CD4-positive, alpha-beta T cell treated with Interleukin-12 subunit alpha and Interleukin-12 subunit beta, for 1 hour (primary cell): ENCODE measurements around the gene PPAT.

ENCODE experiments used
- DNase-seq: peaks from one replicate; pipeline ENCODE4 v3.0.0-alpha.2; 2020

The PPAT gene

DNA sequence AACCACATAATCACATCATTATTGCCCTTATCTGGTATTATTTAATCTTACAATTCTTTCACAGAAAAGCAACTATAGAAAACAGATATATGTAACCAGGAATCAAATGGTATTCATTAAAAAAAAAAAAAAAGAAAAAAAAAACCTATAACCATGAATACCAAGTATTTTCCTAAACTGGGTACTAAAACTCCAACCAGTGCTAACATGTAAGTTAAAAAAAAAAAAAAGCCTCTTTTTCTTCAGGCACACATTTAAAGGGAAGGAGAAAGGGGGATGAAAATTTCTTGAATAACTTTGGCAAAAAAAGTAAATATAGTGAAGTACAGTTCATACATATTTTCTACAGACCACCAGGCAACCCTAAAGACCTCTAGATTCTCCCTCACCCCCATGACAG lies 2.1 kb downstream of the PPAT start:
- no peak for DNase-seq

DNA sequence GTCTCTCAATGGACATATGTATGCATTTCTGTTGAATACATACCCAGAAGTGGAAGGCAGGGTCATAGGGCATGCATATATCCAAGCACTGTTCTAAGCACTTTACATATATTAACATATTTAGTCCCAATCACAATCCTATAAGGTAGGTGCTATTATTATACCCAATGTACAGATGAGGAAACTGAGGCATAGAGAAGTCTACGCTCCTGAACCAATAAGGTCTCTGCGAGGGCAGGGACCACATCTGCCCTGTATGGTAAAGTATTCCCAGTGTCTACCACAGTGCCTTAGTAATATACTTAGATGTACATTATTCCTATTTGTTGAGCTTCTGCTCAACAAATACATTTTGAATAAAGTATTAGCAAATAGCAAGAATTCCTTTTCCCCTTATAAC lies 5.2 kb downstream of the PPAT start:
- DNase-seq: no peak

DNA sequence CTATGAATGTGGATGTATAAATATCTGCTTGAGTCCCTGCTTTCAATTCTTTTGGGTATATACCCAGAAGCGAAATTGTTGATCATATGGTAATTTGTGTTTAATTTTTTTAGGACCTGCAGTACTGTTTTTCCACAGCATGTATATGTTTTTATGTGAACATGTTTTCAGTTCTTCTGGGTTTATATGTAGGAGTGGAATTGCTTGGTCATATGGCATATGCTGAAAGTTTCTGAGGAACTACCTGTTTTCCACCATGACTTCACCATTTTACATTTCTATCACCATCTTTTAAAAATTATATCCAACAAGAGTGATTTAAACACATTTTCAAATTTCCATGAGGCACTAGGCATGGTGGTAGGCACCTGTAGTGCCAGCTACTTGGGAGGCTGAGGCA lies 8.2 kb downstream of the PPAT start:
- DNase-seq: no peak

- no peak for DNase-seq
Observed at GRCh38 chr4:56426273-56426672, 9.1 kb downstream of the PPAT start.

DNA sequence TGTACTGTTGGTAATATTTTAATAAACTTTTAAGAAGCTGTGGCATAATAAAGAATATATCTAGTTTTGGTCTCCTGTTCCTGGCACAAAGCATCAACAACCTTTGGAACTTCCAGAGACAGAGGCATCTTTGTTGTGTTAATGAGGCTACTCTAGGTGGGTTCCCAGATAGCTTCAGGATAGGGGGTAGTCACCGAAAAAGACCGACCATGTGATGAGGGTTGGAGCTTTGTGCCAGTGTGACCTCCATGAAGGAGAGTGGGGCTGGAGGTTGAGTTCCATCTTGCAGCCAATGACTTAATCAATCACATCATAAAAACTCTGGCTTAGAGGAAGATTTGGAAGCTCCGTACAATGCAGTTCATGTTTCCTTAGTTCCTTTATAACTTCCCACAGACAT lies 9.9 kb downstream of the PPAT start:
- DNase-seq: no peak

GRCh38 chr4:56424697-56425514 lies 10.5 kb downstream of the PPAT start:
- DNase-seq: peak; percentile 59

DNA sequence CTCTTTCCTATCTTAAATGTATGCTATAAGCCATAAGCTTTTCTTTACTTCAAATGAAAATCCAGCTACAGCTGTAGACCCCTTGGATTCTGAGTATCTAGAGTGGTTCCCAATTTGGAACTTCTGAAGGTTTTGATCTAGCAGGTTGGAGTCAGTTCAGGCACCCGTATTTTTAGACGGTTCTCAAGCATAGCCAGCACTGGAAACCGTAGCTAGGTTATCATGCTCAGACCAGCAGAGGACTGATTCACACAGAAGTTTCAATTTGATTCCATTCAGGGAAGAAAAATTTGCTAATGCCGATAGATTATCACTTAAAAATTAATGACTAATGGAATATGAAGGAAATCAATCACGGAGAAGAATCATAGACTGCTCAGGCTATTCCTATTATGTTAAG lies 11.2 kb downstream of the PPAT start:
- no peak for DNase-seq

GRCh38 chr4:56417396-56417795 lies 18.0 kb downstream of the PPAT start:
- DNase-seq: no peak

- DNase-seq: no peak
Observed at GRCh38 chr4:56416349-56416748, 19.1 kb downstream of the PPAT start.

GRCh38 chr4:56414135-56414670 lies 21.2 kb downstream of the PPAT start:
- no peak for DNase-seq

- DNase-seq: no peak
Observed at GRCh38 chr4:56410247-56411062, 25.0 kb downstream of the PPAT start.

- no peak for DNase-seq
Observed at GRCh38 chr4:56409511-56410090, 25.8 kb downstream of the PPAT start.

DNA sequence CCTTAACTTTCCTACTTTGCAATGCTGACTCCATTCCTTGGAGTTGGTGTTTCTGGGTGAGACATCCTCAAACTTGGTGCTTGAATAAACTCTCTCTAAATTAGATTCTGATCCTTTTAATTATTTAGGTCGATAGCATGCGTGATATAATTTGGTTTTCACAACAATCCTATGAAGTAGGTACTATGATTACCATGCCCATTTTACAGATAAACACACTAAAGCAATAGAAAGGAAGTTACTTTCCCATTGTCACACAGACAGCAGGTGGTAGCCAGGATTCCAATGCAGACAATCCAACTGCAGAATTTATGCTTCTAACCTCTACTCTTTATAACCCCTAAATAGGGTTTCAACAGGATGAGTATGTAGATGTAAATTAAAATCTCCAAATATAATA lies 26.4 kb downstream of the PPAT start:
- DNase-seq: no peak

DNA sequence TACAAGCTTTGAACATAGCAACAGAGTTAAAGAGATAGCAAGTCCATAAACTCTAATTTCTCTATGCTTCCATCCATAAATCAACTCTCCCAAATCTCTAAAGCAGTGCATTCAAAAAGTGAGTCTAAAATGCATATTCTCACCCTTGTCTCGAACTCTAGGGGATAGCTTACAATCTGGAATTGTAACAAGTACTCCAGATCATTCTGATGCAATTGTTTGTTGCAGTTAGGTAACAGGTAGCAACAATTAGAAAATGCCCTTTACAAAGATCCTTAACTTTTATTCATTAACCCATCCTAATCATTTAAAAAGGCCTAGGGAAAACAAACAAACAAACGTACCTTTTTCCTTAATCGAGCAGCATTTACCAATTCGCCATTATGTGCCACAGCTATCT lies 29.3 kb downstream of the PPAT start:
- no peak for DNase-seq

GRCh38 chr4:56405016-56405415 lies 30.4 kb downstream of the PPAT start:
- no peak for DNase-seq

DNA sequence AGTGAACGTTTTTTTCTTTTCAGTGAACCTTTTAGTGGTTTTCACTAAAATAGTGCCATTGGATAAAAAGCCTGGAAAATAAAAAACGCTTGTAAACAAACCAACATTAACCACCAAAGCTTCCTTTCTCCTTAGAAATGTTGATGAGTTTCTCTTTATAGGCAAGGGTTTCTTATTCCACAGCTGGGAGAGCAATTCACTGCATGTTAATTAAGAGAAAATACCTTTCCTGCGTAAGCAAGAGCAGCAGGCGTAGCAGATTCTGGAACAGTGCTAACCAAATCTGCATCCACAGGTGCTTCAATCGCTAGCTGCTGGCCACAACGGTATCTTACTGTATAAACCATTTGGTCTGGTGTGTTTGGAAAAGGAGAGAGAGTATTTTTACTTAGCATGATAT lies 34.9 kb downstream of the PPAT start:
- DNase-seq: no peak

- DNase-seq: no peak
Observed at GRCh38 chr4:56391270-56391669, 44.1 kb downstream of the PPAT start.

- DNase-seq: no peak
Observed at GRCh38 chr4:56389558-56389957, 45.9 kb downstream of the PPAT start.

DNA sequence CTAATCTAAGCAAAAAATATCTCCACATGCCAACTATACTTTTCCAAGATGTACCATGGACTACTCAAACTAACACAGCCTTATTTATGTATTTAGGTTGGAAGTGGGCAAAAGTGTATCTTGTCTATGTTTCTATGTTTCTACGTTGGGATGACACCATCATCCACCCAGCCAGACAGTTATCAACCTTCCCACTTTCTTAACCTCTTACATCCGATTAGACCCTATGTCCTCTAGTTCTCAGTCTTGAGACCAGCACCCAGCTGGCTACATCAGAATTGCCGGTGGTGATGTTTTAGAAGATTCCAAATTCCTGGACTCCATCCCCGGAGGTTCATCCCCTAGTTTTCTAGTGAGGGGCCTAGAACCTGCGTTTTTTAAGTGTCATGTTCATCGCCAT lies 47.1 kb downstream of the PPAT start:
- DNase-seq: no peak

- DNase-seq: peak; percentile 95
Observed at GRCh38 chr4:56387023-56388001, 48.1 kb downstream of the PPAT start, which contains the start of gene AASDH. AASDH (minus strand) TSS chr4:56387491; CDS start chr4:56384299, 3,192 bp downstream.

GRCh38 chr4:56386091-56386490 lies 49.3 kb downstream of the PPAT start:
- no peak for DNase-seq

GRCh38 chr4:56375458-56375857 lies 60.0 kb downstream of the PPAT start:
- DNase-seq: no peak
